ENCODE measurements around the gene ETF1. TPM values are rescaled to one million over a fixed set of nuclear protein-coding genes. Genes with fewer than 3 reads are reported as not detected.

Gene ETF1
- total RNA-seq, 1 donor: 112 TPM

DNA sequence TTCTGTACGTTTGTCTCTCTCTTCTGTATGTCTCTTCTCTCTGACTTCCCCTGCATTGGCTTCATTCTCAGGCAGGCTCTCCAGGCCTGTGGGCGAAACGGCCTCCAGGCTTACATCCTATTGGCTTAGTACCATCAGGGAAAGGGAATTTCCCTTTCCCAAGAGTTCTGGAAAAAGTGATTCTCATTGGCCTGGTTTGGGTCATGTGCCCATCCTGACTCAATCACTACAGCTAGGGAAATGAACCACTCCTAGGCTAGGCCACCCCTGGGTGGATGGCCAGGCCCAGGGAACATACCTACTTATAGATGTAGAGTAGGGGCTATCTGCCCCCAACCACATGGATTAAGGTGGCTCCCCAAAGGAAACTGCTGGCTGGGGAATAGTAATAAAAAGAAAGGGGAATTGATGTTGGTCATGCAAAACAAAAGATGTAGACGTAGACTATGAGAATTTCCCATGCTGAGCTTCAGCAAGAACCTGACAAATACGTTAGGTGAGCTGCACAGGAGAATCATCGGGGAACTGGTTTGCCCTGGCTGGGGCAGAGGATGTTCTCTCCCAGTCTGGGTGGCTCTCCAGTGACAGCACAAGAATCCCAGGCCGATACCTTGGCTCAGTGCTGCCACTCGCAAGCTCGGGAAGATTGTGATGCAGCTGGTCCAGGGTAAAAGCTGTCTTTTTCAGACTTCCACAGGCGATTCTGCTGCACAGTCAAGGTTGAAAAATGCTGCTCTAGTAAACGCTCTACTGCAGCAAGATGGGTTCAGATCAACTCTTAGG, 81.5 kb downstream of the ETF1 start:
- TF ChIP-seq, protein P1, sequence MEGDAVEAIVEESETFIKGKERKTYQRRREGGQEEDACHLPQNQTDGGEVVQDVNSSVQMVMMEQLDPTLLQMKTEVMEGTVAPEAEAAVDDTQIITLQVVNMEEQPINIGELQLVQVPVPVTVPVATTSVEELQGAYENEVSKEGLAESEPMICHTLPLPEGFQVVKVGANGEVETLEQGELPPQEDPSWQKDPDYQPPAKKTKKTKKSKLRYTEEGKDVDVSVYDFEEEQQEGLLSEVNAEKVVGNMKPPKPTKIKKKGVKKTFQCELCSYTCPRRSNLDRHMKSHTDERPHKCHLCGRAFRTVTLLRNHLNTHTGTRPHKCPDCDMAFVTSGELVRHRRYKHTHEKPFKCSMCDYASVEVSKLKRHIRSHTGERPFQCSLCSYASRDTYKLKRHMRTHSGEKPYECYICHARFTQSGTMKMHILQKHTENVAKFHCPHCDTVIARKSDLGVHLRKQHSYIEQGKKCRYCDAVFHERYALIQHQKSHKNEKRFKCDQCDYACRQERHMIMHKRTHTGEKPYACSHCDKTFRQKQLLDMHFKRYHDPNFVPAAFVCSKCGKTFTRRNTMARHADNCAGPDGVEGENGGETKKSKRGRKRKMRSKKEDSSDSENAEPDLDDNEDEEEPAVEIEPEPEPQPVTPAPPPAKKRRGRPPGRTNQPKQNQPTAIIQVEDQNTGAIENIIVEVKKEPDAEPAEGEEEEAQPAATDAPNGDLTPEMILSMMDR (IDR thresholded peaks at IDR 0.05; ENCODE audit: insufficient read depth, low read length): no peak
- no peak overlapping the region for H3K4me3 ChIP-seq (ENCODE audit: low read depth, low read length)
- DNase-seq (ENCODE audit: low read depth): peak; percentile 91

DNA sequence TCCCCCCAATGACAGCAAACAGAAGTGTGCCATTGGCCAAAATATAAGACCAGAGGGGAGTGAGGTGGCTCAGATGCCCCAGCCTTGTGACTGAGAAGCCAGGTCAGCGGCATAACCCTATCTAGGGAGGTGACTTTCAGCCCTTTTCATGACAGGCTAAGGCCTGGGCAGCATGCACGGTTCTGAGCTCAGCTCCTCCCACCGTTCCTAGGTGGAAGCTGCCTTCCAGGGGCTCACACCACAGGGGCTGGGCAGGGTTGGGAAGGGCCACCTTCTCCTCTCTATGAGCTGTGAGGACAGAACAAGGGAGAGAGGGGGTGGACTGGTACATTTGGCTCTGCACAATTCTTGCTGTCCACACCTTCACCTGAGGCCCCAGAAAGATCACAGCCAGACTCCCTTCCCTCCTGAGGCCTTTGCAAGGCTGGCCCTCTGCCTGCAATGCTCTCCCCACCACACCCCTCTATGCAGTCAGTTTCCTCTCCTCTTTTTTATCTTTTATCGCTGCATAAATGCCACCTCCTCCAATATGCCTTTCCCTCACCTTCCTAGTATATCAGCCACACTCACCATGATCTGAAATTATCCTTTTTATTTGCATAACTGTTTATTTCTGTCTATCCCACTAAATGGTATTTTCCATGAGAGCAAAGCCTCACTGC, 82.9 kb downstream of the ETF1 start:
- TF ChIP-seq, protein P1 (IDR thresholded peaks at IDR 0.05; ENCODE audit: insufficient read depth, low read length): no peak
- H3K4me3 ChIP-seq (ENCODE audit: low read depth, low read length): no peak overlapping the region
- DNase-seq (ENCODE audit: low read depth): no peak

DNA sequence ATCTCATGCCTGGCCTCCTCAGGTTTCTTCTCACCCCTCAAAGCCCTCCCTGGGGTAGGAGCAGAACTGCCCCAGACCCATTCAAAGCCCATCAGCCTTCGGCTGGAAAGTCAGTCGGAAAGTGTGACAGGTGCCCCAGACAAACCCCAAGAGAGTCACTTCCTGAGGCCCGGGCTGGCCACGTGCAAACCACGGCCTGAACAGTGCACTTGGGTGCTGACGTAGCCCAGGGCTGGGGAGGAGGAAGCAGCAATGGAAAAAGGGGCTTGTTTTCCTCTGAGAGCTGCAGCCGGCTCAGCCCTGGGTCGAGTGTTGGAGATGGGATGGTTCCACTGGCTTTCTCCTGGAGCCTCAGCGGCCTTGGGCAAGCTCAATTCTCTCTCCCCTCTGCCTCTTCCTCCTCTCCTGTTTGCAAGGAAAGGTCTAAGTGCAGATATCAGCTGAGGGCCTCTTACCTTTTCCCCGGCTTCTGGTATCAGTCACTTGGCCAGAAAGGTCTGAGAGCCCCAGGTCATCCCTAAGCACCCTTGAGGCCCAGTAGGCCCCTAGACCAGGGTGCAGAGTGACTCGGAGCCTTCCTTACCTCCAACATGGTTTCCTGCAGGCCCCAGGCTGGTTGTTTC, 83.6 kb downstream of the ETF1 start:
- TF ChIP-seq, protein P1 (IDR thresholded peaks at IDR 0.05; ENCODE audit: insufficient read depth, low read length): no peak
- DNase-seq (ENCODE audit: low read depth): no peak
- H3K4me3 ChIP-seq (ENCODE audit: low read depth, low read length): no peak overlapping the region

DNA sequence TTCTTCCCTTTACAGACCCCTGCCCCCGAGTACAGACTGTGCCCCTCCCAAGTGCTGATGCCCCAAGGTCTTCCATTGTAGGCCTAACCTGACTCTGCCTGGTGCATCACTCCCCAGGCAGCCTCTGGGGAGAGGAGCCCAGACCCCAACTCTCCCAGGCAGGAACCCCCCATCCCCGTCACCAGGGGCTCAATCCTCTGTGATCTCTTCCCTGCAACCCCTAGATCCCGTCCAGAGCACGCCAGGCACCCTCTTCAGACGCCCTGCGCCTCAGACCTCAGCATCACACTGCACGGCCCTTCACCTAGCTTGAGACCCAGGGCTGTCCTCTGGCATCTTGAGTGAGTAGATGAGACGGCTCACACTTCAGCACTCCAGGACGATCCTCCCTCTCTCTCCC, 84.2 kb downstream of the ETF1 start:
- DNase-seq (ENCODE audit: low read depth): no peak
- no peak overlapping the region for H3K4me3 ChIP-seq (ENCODE audit: low read depth, low read length)
- TF ChIP-seq, protein P1 (IDR thresholded peaks at IDR 0.05; ENCODE audit: insufficient read depth, low read length): no peak

DNA sequence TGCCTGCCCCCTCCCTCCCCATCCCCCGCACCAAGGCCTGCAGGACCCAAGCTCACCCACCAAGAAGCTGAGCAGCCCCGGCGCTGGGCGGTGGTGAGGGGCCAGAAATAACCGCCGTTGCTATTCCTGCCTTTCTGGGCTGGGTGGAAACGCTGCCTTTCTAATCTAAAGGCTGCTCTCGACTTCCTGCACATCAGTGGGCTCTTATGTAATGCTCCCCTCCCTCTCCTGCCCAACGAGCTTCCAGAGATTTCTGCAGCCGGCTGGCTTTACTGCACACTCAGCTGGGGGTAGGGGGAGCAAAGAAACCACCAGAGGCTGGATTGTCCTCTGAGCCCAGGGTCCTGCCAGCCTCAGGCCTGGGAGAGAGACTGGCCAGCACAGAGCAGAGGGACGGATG, 84.7 kb downstream of the ETF1 start:
- H3K4me3 ChIP-seq (ENCODE audit: low read depth, low read length): no peak overlapping the region
- peak; percentile 41 for DNase-seq (ENCODE audit: low read depth)
- TF ChIP-seq, protein P1 (IDR thresholded peaks at IDR 0.05; ENCODE audit: insufficient read depth, low read length): no peak

DNA sequence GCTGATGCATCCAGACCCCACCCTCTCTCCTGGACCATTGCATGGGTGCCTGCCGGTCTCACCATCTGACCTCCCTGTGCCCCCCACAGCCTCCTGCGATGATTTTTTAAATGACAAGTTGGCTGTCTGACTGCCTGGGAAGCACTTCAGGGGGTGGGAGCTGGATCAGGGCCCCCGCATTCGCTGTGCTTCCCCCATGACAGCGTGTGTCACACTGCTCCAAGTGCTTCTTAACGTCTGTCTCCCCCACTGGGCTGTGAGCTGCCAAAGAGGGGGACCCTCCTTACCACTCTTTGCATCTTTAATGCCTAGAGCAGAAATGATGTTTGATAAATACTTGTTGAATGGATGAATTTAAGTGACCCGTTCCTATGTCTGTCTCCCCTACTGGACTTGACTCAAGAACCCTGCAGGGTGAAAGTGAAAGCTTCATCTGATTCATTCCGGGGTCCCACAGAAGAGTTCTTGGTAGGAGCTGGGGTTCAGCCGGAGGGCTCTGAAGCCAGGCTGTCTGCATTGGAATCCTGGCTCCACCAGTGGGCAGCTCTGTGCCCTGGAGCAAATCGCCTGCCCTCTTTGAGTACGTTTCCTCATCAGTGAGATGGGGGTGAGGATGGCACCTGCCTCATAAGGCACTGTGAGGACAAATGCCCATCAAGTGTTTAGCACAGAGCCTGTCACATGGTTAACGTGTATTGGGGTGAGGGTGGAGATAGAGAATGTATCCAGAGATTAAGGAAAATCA, 85.3 kb downstream of the ETF1 start:
- no peak for DNase-seq (ENCODE audit: low read depth)
- TF ChIP-seq, protein P1 (IDR thresholded peaks at IDR 0.05; ENCODE audit: insufficient read depth, low read length): peak; percentile 10
- no peak overlapping the region for H3K4me3 ChIP-seq (ENCODE audit: low read depth, low read length)
